Mesenteric fat pad (tissue), 1 donor: ENCODE measurements around the gene MTMR8. TPM values are rescaled to one million over a fixed set of nuclear protein-coding genes. Genes with fewer than 3 reads are reported as not detected.
"Not testable (repeated sequence)": the region's sequence is repeated elsewhere in the genome, so short reads cannot be mapped to it uniquely, and the experiment has no call there.

ENCODE experiments used
- DNase-seq: peaks from one replicate; pipeline ENCODE4 v3.0.0-alpha.2; 2020; ENCODE audit warnings: low spot score
- long read RNA-seq: library from polyadenylated mRNA; unstranded; transcript quantifications from one replicate; pipeline ENCODE4 v2.0.0, GENCODE V29; 2020
- total RNA-seq: library from RNA; stranded (reverse); fragmentation: NEBNext Ultra II Directional; extraction: Animal tissue kit (Norgen Biotek cat#: 25700); gene quantifications from one replicate; pipeline ENCODE4 v1.2.1, GENCODE V29; 2021
- donor health status: DM: yes; HTN: yes; CAD: no.

MTMR8 gene
- 2.5 TPM for total RNA-seq
- long read RNA-seq, partial matches to known transcripts = 3 of 8 reads
- long read RNA-seq, other reads (novel, unspliced or antisense) = 5 of 8 reads

- peak; percentile 91 for DNase-seq
Measured at GRCh38 chrX:64394874-64395567, at the start of gene MTMR8. MTMR8 (minus strand) TSS chrX:64395452; CDS start chrX:64395363, 89 bp downstream.

DNA sequence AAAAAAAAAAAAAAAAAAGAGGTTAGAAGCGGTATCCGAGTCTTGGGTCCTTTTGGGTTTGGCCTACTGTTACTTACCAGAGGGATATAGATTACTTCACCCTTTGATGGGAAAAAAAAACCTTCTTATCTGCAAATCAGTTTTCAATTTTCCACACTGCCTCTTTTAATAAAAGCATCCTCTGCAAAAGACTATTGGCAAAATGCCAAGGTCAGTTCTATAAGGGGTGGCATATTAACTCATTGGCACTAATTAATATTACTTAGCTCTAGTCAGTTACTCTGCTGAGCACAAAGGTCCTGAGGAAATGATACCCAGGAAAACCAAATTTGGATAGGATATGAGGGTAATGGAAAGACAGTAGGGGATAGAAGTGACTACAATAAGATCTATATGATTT lies 44.3 kb upstream of the MTMR8 start:
- no peak for DNase-seq

DNA sequence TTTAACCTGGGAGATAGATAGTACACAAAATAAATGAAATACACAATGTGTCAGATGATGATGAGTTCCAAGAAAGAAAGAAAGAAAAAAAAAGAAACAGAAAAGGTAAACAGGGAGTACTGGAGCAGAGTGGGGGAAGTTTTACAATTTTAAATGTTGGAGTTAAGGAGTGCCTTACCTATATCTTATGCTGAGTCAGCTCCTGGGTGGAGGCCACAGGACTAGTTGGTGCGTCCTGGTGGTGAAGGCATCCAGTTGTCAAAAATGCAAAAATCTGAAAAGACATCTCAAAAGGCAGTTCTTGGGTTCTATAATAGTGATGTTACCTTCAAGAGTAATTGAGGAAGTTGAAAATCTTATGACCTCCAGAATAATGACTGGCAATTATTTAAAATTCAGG lies 42.4 kb upstream of the MTMR8 start:
- no peak for DNase-seq

GRCh38 chrX:64437218-64437617 lies 42.0 kb upstream of the MTMR8 start:
- no peak for DNase-seq

GRCh38 chrX:64428371-64428770 lies 33.1 kb upstream of the MTMR8 start:
- DNase-seq = no peak

DNA sequence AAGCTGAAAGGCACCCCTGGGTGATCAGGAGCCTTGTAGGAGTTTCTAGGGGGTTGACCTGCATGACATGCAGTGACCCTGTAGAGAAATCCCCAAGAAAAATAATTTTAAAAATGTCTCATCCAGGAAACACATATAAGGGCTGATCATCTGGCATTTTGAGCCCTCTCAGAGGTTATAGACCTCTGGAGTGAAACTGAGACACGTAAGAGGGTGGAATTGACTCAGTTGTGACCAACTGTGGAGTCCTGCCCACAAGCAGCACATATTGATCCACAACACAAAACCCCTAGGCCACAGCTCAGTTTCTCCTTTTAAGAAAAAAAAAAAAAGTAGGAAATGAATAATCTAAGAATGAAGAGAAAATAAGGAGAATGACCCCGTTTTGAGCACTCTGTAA lies 32.5 kb upstream of the MTMR8 start:
- DNase-seq = no peak

GRCh38 chrX:64427281-64427680 lies 32.0 kb upstream of the MTMR8 start:
- no peak for DNase-seq

GRCh38 chrX:64409730-64410129 lies 14.5 kb upstream of the MTMR8 start:
- DNase-seq = not testable (repeated sequence)

GRCh38 chrX:64398088-64398487 lies 2.8 kb upstream of the MTMR8 start:
- no peak for DNase-seq

- DNase-seq = no peak
Measured at GRCh38 chrX:64395568-64395929, 297 bp upstream of the MTMR8 start.

DNA sequence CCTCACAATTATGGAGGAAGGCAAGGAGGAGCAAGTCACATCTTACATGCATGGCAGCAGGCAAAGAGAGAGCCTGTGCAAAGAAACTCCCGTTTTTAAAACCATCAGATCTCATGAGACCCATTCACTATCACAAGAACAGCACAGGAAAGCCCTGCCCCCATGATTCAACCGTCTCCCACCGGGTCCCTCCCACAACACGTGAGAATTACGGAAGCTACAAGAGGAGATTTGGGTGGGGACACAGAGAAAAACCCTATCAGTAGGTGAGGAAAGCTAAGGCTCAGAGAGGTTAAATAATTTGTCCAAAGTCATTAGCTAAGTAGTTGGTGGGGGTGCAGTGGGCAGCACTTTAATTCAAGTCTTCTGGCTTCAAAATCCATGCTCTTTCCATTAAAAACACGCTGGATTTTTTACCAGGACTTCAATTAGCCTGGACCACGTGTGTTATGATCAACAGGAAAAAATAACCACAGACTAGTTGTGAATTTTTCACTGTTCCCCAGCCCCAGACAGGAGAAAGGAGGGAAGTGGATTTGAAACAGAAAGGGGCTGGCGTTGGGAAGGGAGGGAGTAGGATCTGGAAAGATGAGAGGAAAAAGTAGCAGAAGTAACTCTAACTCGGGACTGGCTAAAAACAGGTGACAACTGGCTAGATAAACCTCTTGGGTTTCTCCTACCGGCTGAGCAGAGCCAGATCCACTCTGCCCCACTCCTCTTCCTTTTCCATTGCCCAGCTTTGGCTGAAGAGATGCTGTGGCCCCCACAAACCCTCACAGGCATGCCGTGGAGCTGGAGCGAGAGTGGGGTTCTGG lies 986 bp downstream of the MTMR8 start:
- no peak for DNase-seq

DNA sequence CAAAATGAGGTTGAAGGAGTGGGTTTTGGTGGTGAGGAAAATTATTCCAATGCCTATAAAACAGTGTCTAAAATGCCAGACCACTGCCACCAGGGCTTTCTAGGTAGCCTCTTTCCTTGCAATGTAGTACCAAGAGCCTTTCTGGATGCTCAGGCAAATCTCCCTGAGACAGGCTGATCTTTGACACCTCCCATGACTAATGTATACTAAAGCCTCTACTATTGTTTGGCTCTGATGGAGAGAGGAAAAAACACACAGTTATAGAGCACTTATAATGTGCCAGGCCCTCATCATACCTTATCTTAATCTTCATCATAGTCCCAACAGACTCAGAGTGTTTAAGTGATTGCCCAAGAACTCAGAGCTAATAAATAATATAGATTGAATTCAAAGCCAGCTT lies 5.8 kb downstream of the MTMR8 start:
- no peak for DNase-seq

GRCh38 chrX:64380789-64381188 lies 14.5 kb downstream of the MTMR8 start:
- not testable (repeated sequence) for DNase-seq

DNA sequence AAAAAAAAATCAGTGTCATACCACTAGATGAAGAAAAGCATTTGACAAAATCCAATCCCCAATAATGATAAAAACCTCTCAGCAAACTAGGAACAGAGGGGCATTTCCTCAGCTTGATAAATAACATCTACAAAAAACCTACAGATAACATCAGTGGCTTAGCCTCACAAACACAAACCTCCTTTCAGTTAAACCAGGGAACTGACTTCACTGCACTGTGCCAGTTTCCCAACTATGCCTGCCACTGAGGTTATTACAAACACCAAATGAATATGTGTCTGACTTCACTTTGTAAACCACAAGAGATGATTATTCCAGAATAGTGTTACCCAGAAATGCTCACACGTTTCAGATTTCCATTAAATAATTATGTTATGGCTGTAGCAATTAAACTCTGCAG lies 15.3 kb downstream of the MTMR8 start:
- no peak for DNase-seq

DNA sequence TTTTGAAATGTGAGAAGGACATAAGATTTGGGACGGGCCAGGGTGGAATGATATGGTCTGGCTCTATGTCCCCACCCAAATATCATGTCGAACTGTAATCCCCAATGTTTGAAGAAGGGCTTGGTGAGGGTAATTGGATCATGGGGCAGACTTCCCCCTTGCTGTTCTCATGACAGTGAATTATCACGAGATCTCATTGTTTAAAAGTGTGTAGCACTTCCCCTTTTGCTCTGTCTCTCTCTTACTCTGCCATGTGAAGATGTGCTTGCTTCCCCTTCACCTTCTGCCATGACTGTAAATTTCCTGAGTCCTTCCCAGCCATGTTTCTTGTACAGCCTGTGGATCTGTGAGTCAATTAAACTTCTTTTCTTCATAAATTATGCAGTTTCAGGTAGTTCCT lies 17.5 kb downstream of the MTMR8 start:
- DNase-seq = no peak

DNA sequence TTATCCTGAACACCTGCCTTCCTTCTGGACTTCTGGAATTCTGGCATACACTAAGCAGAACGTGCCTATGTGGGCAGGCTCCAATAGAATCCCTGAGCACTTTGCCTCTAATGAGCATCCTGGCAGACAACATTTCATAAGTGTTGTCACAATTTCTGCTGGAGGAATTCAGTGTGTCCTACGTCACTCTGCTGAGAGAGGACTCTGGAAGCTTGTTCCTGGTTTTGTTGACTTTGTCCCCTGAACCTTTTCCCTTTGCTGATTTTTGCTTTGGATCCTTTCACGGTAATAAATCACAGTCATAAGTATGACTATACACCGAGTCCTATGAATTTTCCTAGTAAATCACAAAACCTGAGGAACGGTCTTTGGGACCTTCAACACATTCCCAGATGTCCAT lies 43.2 kb downstream of the MTMR8 start:
- no peak for DNase-seq

DNA sequence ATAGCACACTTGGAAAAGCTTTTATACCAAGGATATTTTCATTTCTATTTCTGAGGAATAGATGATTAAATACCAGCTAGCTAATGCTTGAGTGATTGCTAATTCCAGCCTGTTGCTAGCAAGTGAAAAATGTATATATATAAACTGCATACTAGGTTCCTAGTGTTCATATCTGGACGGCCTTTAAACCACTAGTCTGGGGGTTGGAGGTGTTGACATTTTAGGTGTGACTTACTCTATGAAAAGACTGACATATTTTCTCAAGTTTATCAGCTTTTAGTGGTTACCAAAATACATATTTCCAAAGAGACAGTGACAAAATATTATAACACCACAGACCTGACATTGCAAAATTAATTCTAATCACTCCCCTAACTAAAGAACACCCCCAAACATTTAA lies 44.7 kb downstream of the MTMR8 start:
- DNase-seq = no peak

GRCh38 chrX:64350047-64350446 lies 45.2 kb downstream of the MTMR8 start:
- no peak for DNase-seq

- DNase-seq = no peak
Measured at GRCh38 chrX:64342811-64343210, 52.4 kb downstream of the MTMR8 start.

- no peak for DNase-seq
Measured at GRCh38 chrX:64338296-64338695, 57.0 kb downstream of the MTMR8 start.

- no peak for DNase-seq
Measured at GRCh38 chrX:64334467-64334866, 60.8 kb downstream of the MTMR8 start.

- no peak for DNase-seq
Measured at GRCh38 chrX:64330284-64330683, 65.0 kb downstream of the MTMR8 start.

GRCh38 chrX:64321507-64321906 lies 73.7 kb downstream of the MTMR8 start:
- DNase-seq = no peak
